Measurements from ENCODE around the gene MBNL2. TPM values are rescaled to one million over a fixed set of nuclear protein-coding genes. Genes with fewer than 3 reads are reported as not detected.

The MBNL2 gene
- total RNA-seq, 2 experiments from 2014 or later, result 2.7 to 7.4 TPM

- Histone ChIP-seq H3K4me3 (ENCODE audit: low read depth, low read length, poor library complexity, severe bottlenecking) (peak overlapping the region; percentile 79), H2AFZ (ENCODE audit: low read length) (no peak overlapping the region)
- TSS peak; percentile 39 for BruUV-seq (replicated peaks)
These were observed 213.7 kb downstream of the MBNL2 start for GRCh38 chr13:97435794-97436193.

GRCh38 chr13:97436845-97437244 lies 214.7 kb downstream of the MBNL2 start:
- intact Hi-C loops (cut with micrococcal nuclease; ENCODE audit: unreplicated experiment), result loop anchor here (10.0 kb wide), 2 partner anchors 518 to 1138 kb away; partner anchors contain the start of genes IPO5 and STK24
- Histone ChIP-seq H3K9me2 (ENCODE audit: insufficient read depth, low read length) (no peaks in the 10 kb centered on the region), H2AFZ (ENCODE audit: low read length) (no peak overlapping the region), H3K27ac (ENCODE audit: low read depth, low read length, poor library complexity, severe bottlenecking) (no peak overlapping the region), H4K20me1 (ENCODE audit: insufficient read depth, low read length) (no peaks in the 10 kb centered on the region), H3K4me2 (ENCODE audit: low read length) (peak overlapping the region; percentile 96; the same call in 1 of the 2 replicates), H3K4me3 (ENCODE audit: low read depth, low read length, poor library complexity, severe bottlenecking) (no peak overlapping the region), H3K9me3 (ENCODE audit: low read length) (no peaks in the 10 kb centered on the region), H3K79me2 (ENCODE audit: insufficient read depth, low read depth, low read length) (peaks cover 28% of the 10 kb centered on the region; the same call in 1 of the 2 replicates), H3K36me3 (ENCODE audit: insufficient read depth, low read length) (no peaks in the 10 kb centered on the region), H3K4me1 (ENCODE audit: insufficient read depth, low read length, poor library complexity, severe bottlenecking) (peaks cover 10% of the 10 kb centered on the region)
- DNase-seq (ENCODE audit: low spot score), result no peak
- TF ChIP-seq EZH2phosphoT487 (IDR thresholded peaks at IDR 0.05; ENCODE audit: borderline replicate concordance, low read depth, low read length), result no peak
- no peak for TF ChIP-seq CTCF (conservative IDR thresholded peaks at IDR 0.05; ENCODE audit: low read length)
- ChIA-PET CTCF (ENCODE audit: unreplicated experiment) (no interaction called here), POLR2A (no interaction called here)
- no TSS peak for BruUV-seq (replicated peaks)

More at GRCh38 chr13:97435794-97436193, 213.7 kb downstream of the MBNL2 start:
- ChIA-PET CTCF (ENCODE audit: unreplicated experiment) (no interaction called here), POLR2A (interaction anchor here (0.7 kb wide), 2 partner anchors 115 to 1181 kb away, joined by 5 to 6 read pairs; no protein-coding TSS in a partner anchor)
- Histone ChIP-seq H3K4me2 (ENCODE audit: low read length) (peak overlapping the region; percentile 96), H3K36me3 (ENCODE audit: insufficient read depth, low read length) (no peaks in the 10 kb centered on the region), H3K27ac (ENCODE audit: low read depth, low read length, poor library complexity, severe bottlenecking) (no peak overlapping the region), H3K9me2 (ENCODE audit: insufficient read depth, low read length) (no peaks in the 10 kb centered on the region), H3K79me2 (ENCODE audit: insufficient read depth, low read depth, low read length) (peaks cover 28% of the 10 kb centered on the region; the same call in 1 of the 2 replicates), H4K20me1 (ENCODE audit: insufficient read depth, low read length) (no peaks in the 10 kb centered on the region), H3K4me1 (ENCODE audit: insufficient read depth, low read length, poor library complexity, severe bottlenecking) (peaks cover 20% of the 10 kb centered on the region), H3K9me3 (ENCODE audit: low read length) (no peaks in the 10 kb centered on the region)
- no peak for TF ChIP-seq CTCF (conservative IDR thresholded peaks at IDR 0.05; ENCODE audit: low read length)
- TF ChIP-seq EZH2phosphoT487 (IDR thresholded peaks at IDR 0.05; ENCODE audit: borderline replicate concordance, low read depth, low read length), result no peak
- intact Hi-C loops (cut with micrococcal nuclease; ENCODE audit: unreplicated experiment), result loop anchor here (10.0 kb wide), 2 partner anchors 519 to 1139 kb away; partner anchors contain the start of genes IPO5 and STK24
- peak; percentile 2 for DNase-seq (ENCODE audit: low spot score)

DNA sequence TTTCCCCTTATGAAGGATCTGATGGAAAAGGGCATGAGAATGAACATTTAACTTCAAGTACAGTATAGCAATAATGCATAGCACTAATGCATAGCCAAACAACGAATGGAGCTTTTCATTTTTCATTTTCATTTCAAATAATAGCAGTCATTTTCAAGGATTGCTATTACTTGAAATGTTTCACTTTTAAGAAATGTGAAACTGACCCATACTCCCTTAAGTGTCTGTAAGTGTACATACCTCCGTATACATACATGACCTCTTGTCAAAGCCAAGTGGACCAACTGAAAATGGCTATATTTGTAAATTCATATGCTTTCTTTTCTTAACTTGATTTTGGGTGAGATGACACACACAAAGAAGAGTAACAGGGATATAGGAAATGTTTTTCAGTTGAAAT lies 215.6 kb downstream of the MBNL2 start:
- BruUV-seq (replicated peaks), result no TSS peak
- POLR2A ChIA-PET, result no interaction called here
- intact Hi-C loops (cut with micrococcal nuclease; ENCODE audit: unreplicated experiment), result loop anchor here (10.0 kb wide), 2 partner anchors 517 to 1137 kb away; partner anchors contain the start of genes IPO5 and STK24
- Histone ChIP-seq H3K79me2 (ENCODE audit: insufficient read depth, low read depth, low read length) (peaks cover 20% of the 10 kb centered on the region; the same call in 1 of the 2 replicates), H3K9me2 (ENCODE audit: insufficient read depth, low read length) (no peaks in the 10 kb centered on the region), H3K4me2 (ENCODE audit: low read length) (no peak overlapping the region), H2AFZ (ENCODE audit: low read length) (no peak overlapping the region), H4K20me1 (ENCODE audit: insufficient read depth, low read length) (no peaks in the 10 kb centered on the region), H3K36me3 (ENCODE audit: insufficient read depth, low read length) (no peaks in the 10 kb centered on the region), H3K9me3 (ENCODE audit: low read length) (no peaks in the 10 kb centered on the region), H3K27ac (ENCODE audit: low read depth, low read length, poor library complexity, severe bottlenecking) (no peak overlapping the region), H3K4me3 (ENCODE audit: low read depth, low read length, poor library complexity, severe bottlenecking) (no peak overlapping the region), H3K4me1 (ENCODE audit: insufficient read depth, low read length, poor library complexity, severe bottlenecking) (peaks cover 9% of the 10 kb centered on the region)
- DNase-seq (ENCODE audit: low spot score), result no peak
- CTCF ChIA-PET (ENCODE audit: unreplicated experiment), result no interaction called here
- TF ChIP-seq EZH2phosphoT487 (IDR thresholded peaks at IDR 0.05; ENCODE audit: borderline replicate concordance, low read depth, low read length) (no peak), CTCF (conservative IDR thresholded peaks at IDR 0.05; ENCODE audit: low read length) (no peak)

Measured in OCI-LY7 (cell line).